GM19397 (cell line): ENCODE data around the gene ZNF730.
"Not testable (repeated sequence)": the region's sequence is repeated elsewhere in the genome, so short reads cannot be mapped to it uniquely, and the experiment has no call there.

Experiments
- ATAC-seq: cut with Tn5 transposase; IDR thresholded peaks from one replicate; pipeline ENCODE4 v1.9.1; 2021; ENCODE audit warnings: mild to moderate bottlenecking, moderate library complexity; ENCODE audit not compliant: unreplicated experiment

The ZNF730 gene

GRCh38 chr19:23116802-23117571 is at the start of gene ZNF730:
ZNF730 (plus strand) TSS chr19:23117025; CDS start chr19:23117174, 149 bp downstream.
- ATAC-seq, result peak; percentile 98

DNA sequence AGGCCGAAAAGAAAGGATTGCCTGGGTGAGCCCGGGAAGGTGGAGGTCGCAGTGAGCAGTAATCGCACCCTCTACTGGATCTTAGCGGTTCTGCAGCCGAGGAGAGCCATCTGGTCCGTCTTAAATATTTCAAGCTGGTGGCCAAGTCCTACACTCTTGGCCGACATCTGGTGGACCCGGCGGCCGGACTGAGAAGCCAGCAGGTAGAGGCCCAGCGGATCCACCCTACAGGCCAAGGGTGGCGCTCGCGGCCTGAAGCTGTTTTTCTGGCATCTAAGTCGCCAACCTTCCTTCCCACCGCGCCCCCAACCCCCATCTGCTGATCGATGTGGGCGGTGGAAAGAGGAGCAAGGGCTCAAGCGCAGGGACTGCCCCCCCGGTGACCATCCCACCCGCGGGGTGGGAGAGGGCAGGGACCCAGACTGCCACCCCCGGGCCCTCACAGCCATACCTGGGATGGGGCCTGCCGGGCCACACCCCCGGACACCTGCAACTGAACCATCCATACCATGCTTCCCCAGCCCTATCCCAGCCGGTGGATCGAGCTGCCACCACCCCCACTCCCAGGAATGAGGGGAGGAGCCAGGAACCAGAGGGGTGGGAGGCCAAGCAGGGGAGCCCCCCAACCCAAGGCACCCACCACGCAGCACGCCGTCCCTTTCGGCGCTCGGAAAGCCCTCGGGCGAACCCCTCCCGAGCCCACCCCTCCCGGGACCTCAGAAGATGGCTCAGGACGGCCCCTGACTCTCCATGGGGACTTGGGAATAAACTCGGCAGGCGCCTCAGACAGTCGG is 46.3 kb upstream of the ZNF730 start:
- ATAC-seq, result no peak

DNA sequence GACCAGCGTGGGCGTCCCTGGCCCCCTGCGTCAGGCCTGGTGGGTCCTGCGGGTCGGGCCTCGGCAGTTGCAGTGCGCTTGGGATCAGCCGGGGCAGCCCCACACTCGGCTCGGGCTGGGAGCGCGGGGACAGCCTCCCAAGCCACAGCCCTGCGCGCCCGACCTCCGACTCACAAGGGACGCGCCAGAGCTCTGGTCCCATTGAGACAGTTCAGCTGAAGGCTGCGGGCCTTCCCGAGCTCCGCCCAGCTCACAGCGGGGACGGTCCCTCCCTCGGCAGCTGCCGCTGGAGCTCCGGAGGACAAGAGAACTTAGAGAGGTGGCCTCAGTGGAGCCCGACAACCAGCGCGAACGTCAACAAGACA is 45.7 kb upstream of the ZNF730 start:
- ATAC-seq, result no peak

DNA sequence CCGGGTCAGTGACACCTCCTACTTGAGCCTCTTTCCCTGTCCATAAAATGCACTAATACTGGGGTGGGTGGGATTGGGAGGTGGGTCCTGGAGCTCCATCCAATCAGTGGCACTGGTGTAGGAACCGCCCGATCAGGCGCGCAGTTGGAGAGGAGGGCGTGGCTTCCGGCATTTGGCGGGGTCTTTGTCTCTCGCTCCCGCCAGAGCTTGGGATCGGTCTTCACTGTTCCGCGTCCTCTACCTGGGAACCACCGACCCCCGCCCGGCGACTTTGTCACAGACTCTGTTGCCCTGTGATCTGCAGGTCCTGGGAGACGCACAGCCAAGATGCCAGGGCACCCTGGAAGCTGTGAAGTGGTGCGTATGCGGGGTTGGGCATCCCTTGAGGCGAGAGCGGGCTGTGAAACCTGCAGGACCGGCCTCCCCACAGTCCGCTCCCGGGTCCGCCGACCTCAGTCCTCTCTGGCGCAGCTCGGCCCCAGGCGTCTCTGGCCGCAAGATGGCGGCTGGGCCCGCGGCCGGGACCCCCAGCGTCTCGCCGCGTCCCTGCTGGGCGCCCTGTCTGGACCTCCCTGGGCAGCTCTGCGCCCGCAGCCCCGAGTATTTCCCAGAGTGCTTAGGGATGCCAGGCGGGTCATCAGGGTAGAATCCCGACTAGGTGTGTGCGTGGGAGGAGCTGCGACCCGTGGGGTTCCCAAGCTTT is 41.6 kb upstream of the ZNF730 start:
- ATAC-seq, result peak; percentile 71

- ATAC-seq, result not testable (repeated sequence)
Measured at GRCh38 chr19:23077776-23078175, 39.0 kb upstream of the ZNF730 start.

- no peak for ATAC-seq
Measured at GRCh38 chr19:23093832-23094231, 23.0 kb upstream of the ZNF730 start.

- ATAC-seq, result no peak
Measured at GRCh38 chr19:23095418-23095817, 21.4 kb upstream of the ZNF730 start.

GRCh38 chr19:23098286-23098685 is 18.5 kb upstream of the ZNF730 start:
- no peak for ATAC-seq

- no peak for ATAC-seq
Measured at GRCh38 chr19:23098988-23099387, 17.8 kb upstream of the ZNF730 start.

GRCh38 chr19:23099966-23100365 is 16.9 kb upstream of the ZNF730 start:
- ATAC-seq, result no peak

- ATAC-seq, result no peak
Measured at GRCh38 chr19:23101241-23101640, 15.6 kb upstream of the ZNF730 start.

GRCh38 chr19:23118400-23118799 is 1.6 kb downstream of the ZNF730 start:
- no peak for ATAC-seq

DNA sequence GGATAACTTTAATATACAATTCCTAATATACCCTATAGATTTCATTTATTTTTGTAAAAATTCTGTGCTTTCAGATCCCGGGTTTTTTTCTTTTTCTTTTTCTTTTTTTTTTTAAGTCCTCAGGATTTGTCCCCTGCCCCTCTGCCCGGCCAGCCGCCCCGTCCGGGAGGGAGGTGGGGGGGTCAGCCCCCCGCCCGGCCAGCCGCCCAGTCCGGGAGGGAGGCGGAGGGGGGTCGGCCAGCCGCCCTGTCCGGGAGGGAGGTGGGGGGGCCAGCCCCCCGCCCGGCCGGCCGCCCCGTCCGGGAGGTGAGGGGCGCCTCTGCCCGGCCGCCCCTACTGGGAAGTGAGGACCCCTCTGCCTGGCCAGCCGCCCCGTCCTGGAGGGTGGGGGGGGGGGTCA is 17.4 kb downstream of the ZNF730 start:
- ATAC-seq, result not testable (repeated sequence)

- ATAC-seq, result no peak
Measured at GRCh38 chr19:23145617-23146415, 29.0 kb downstream of the ZNF730 start.

GRCh38 chr19:23160766-23161165 is 43.9 kb downstream of the ZNF730 start:
- ATAC-seq, result no peak

DNA sequence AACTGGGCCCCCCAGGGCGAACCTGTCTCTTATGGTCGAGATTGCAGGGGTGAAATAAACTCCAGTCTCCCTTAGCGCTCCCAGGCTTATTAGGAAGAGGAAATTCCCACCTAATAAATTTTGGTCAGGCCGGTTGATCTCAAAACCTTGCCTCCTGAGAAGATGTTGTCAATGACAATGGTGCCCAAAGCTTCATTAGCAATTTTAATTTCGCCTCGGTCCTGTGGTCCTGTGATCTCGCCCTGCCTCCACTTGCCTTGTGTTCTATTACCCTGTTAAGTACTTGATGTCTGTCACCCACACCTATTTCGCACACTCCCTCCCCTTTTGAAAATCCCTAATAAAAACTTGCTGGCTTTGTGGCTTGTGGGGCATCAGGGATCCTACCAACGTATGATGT is 51.5 kb downstream of the ZNF730 start:
- not testable (repeated sequence) for ATAC-seq

GRCh38 chr19:23183251-23183650 is 66.4 kb downstream of the ZNF730 start:
- ATAC-seq, result no peak

GRCh38 chr19:23190341-23190740 is 73.5 kb downstream of the ZNF730 start:
- no peak for ATAC-seq
